Esophagus squamous epithelium (tissue), 5 donors: ENCODE measurements around the gene PPARA. TPM values are rescaled to one million over a fixed set of nuclear protein-coding genes. Genes with fewer than 3 reads are reported as not detected.

Experiments
- DNase-seq: peaks from one replicate; lab custom pipeline; 2025; lab: John Stamatoyannopoulos, UW
- H3K27ac ChIP-seq, 4 donors: fragments of 200-600 bp; sonication (generic); one replicate each; pipeline ENCODE4 v1.5.1; 2016 to 2019; ENCODE audit warnings: mild to moderate bottlenecking in 1 of 4
- H3K27me3 ChIP-seq, 4 donors: fragments of 200-600 bp; sonication (generic); 1 replicate in 3 of 4; 2 replicates in 1 of 4; pipeline versions ENCODE4 v1.5.1 to v1.6.0; 2017 to 2021; ENCODE audit warnings: antibody characterized with exemption in 1 of 4
- H3K36me3 ChIP-seq, 3 donors: fragments of 200-600 bp; sonication (generic); one replicate each; pipeline ENCODE4 v1.5.1; 2016 to 2019
- H3K4me1 ChIP-seq, 3 donors: fragments of 200-600 bp; sonication (generic); one replicate each; pipeline ENCODE4 v1.5.1; 2017 to 2019
- H3K4me3 ChIP-seq, 4 donors: fragments of 200-600 bp; sonication (generic); 1 replicate in 3 of 4; 2 replicates in 1 of 4; pipeline ENCODE4 v1.5.1; 2016 to 2019; ENCODE audit warnings: mild to moderate bottlenecking in 2 of 4, moderate library complexity in 1 of 4
- H3K9me3 ChIP-seq, 3 donors: fragments of 200-600 bp; sonication (generic); one replicate each; pipeline ENCODE4 v1.5.1; 2016 to 2019
- POLR2A ChIP-seq, 4 donors: fragments of 450-650 bp; IDR thresholded peaks; one replicate each; pipeline ENCODE4 v1.6.1; 2017; ENCODE audit warnings: antibody characterized with exemption in 4 of 4, mild to moderate bottlenecking in 4 of 4, moderate library complexity in 3 of 4
- WGBS, 2 donors: methylation state at CpG; one replicate each; pipeline ENCODE4 v1.1.5; 2018; 5-methylcytosine and 5-hydroxymethylcytosine counted together
- intact Hi-C: fragments of 100-400 bp; cut with DNase I; formaldehyde crosslinking; loops from one replicate; pipeline ENCODE4 v1.15.0; 2022
- total RNA-seq, 4 donors: library from RNA; depleted of rRNA; stranded (reverse); fragments of >200 nt; gene quantifications; one replicate each; pipeline ENCODE4 v1.1.0, GENCODE V29; 2016
- TF ChIP-seq, protein P1 (sequence below), 6 experiments: fragments of 450-650 bp in 4 of 6; fragments of 200-600 bp in 2 of 6; sonication (generic) in 2 of 6; IDR thresholded peaks; one replicate each; pipeline ENCODE4 v1.5.1; 2016 to 2019; ENCODE audit warnings: antibody characterized with exemption in 6 of 6, mild to moderate bottlenecking in 4 of 6, moderate library complexity in 4 of 6
- donor health status: DM: yes; HTN: yes; CAD: no.

PPARA gene
- total RNA-seq, 4 donors from 2014 or later: 7.7 to 18.5 (median 10.1) TPM

GRCh38 chr22:46287873-46288751 lies 137.8 kb downstream of the PPARA start:
- WGBS, 2 donors: 76 to 81% methylated on average over 10 to 14 of the region's 24 CpGs
- Histone ChIP-seq H3K27me3 (no peaks in the 10 kb centered on the region), H3K9me3 (peaks cover 0 to 7% (median 0%) of the 10 kb centered on the region in 3 donors), H3K36me3 (peaks cover 4 to 98% (median 8%) of the 10 kb centered on the region in 3 donors), H3K27ac (peak overlapping the region in 3 of 4 donors; percentile 36 to 53 (median 49)), H3K4me3 (peak overlapping the region in 3 of 4 donors; percentile 18 to 52 (median 21)), H3K4me1 (peaks cover 0 to 18% (median 10%) of the 10 kb centered on the region in 3 donors)
- TF ChIP-seq POLR2A (IDR thresholded peaks at IDR 0.05): no peak
- intact Hi-C loops: no loop called here
- peak; percentile 36 for DNase-seq

GRCh38 chr22:46288846-46289243 lies 138.5 kb downstream of the PPARA start:
- no peak for TF ChIP-seq POLR2A (IDR thresholded peaks at IDR 0.05)
- TF ChIP-seq, protein P1, sequence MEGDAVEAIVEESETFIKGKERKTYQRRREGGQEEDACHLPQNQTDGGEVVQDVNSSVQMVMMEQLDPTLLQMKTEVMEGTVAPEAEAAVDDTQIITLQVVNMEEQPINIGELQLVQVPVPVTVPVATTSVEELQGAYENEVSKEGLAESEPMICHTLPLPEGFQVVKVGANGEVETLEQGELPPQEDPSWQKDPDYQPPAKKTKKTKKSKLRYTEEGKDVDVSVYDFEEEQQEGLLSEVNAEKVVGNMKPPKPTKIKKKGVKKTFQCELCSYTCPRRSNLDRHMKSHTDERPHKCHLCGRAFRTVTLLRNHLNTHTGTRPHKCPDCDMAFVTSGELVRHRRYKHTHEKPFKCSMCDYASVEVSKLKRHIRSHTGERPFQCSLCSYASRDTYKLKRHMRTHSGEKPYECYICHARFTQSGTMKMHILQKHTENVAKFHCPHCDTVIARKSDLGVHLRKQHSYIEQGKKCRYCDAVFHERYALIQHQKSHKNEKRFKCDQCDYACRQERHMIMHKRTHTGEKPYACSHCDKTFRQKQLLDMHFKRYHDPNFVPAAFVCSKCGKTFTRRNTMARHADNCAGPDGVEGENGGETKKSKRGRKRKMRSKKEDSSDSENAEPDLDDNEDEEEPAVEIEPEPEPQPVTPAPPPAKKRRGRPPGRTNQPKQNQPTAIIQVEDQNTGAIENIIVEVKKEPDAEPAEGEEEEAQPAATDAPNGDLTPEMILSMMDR (IDR thresholded peaks at IDR 0.05): no peak
- H3K36me3 ChIP-seq: peaks cover 4 to 97% (median 8%) of the 10 kb centered on the region in 3 donors

GRCh38 chr22:46289244-46289891 lies 139.0 kb downstream of the PPARA start:
- TF ChIP-seq, protein P1 (IDR thresholded peaks at IDR 0.05): no peak
- no peak for TF ChIP-seq POLR2A (IDR thresholded peaks at IDR 0.05)
- 90% methylated on average over 14 of the region's 33 CpGs; no CpG with 5 or more reads in 1 of the 2 donors for WGBS, 2 donors
- intact Hi-C loops: no loop called here
- peaks cover 0 to 7% (median 0%) of the 10 kb centered on the region in 3 donors for H3K9me3 ChIP-seq
- H3K36me3 ChIP-seq: peaks cover 4 to 91% (median 8%) of the 10 kb centered on the region in 3 donors
- DNase-seq: no peak
- no peaks in the 10 kb centered on the region for H3K27me3 ChIP-seq
- H3K4me1 ChIP-seq: peaks cover 0 to 21% (median 10%) of the 10 kb centered on the region in 3 donors
- no peak overlapping the region for H3K27ac ChIP-seq
- no peak overlapping the region for H3K4me3 ChIP-seq

More at GRCh38 chr22:46288846-46289243, 138.5 kb downstream of the PPARA start:
- intact Hi-C loops: no loop called here
- DNase-seq: no peak
- Histone ChIP-seq H3K9me3 (peaks cover 0 to 7% (median 0%) of the 10 kb centered on the region in 3 donors), H3K27me3 (no peaks in the 10 kb centered on the region), H3K4me3 (peak overlapping the region in 1 of 4 donors; percentile 52), H3K4me1 (peaks cover 0 to 21% (median 10%) of the 10 kb centered on the region in 3 donors), H3K27ac (peak overlapping the region in 2 of 4 donors; percentile 44 to 53)
- WGBS, 2 donors: 93% methylated on average over 3 of the region's 7 CpGs; no CpG with 5 or more reads in 1 of the 2 donors

DNA sequence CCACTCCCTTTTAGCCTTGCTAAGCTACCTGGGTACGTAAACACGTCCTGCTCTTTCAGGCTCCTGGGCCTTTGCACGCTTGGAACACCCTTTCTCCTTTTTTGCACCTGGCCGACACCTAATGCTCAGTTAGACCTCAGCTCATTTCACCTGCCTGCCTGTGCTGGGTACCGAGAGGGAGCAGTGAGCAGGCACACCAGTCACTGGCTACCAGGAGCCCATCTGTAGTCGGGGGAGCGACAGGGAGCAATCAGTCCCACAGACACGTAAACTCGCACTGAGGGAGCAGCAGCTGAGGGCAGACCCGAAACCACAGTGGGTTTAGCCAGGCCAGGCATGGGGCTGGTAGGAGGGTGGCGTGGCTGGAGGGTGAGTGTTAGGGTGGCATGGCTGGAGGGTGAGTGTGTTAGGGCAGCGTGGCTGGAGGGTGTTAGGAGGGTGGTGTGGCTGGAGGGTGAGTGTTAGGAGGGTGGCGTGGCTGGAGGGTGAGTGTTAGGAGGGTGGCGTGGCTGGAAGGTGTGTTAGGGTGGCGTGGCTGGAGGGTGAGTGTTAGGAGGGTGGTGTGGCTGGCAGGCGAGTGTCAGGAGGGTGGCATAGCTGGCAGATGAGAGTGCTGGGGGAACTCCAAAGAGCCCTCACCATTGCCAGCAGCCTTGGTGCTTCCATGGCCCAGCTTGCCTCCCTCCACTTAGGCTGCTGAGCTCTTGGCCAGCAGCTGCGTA lies 140.0 kb downstream of the PPARA start:
- 81 to 87% methylated on average over 11 of the region's 17 CpGs for WGBS, 2 donors
- H3K36me3 ChIP-seq: peaks cover 4 to 82% (median 8%) of the 10 kb centered on the region in 3 donors
- H3K9me3 ChIP-seq: peaks cover 0 to 7% (median 0%) of the 10 kb centered on the region in 3 donors
- H3K4me3 ChIP-seq: no peak overlapping the region
- H3K4me1 ChIP-seq: peaks cover 0 to 22% (median 10%) of the 10 kb centered on the region in 3 donors
- TF ChIP-seq POLR2A (IDR thresholded peaks at IDR 0.05): no peak
- TF ChIP-seq, protein P1 (IDR thresholded peaks at IDR 0.05): no peak
- intact Hi-C loops: no loop called here
- DNase-seq: no peak
- H3K27me3 ChIP-seq: no peaks in the 10 kb centered on the region
- H3K27ac ChIP-seq: no peak overlapping the region
